VCaP (cell line): ENCODE results near the gene NHLRC4.

Experiments
- H3K27ac ChIP-seq: fragments of 450-650 bp; 2 replicates; pipeline ENCODE4 v1.5.1; 2017
- CTCF ChIP-seq: fragments of 450-650 bp; conservative IDR thresholded peaks from 2 replicates; pipeline ENCODE4 v1.5.1; 2017; ENCODE audit warnings: mild to moderate bottlenecking, moderate library complexity

The NHLRC4 gene

GRCh38 chr16:551210-551609, 15.6 kb upstream of the NHLRC4 start:
- TF ChIP-seq CTCF: no peak

GRCh38 chr16:552171-552570, 14.6 kb upstream of the NHLRC4 start:
- no peak overlapping the region for H3K27ac ChIP-seq
- TF ChIP-seq CTCF: no peak

More at GRCh38 chr16:551210-551609, 15.6 kb upstream of the NHLRC4 start:
- H3K27ac ChIP-seq: no peak overlapping the region

- no peak for TF ChIP-seq CTCF
- no peak overlapping the region for H3K27ac ChIP-seq
Observed at GRCh38 chr16:553601-554296, 13.1 kb upstream of the NHLRC4 start.

- no peak overlapping the region for H3K27ac ChIP-seq
- no peak for TF ChIP-seq CTCF
Observed at GRCh38 chr16:554297-554621, 12.5 kb upstream of the NHLRC4 start.

- no peak overlapping the region for H3K27ac ChIP-seq
- no peak for TF ChIP-seq CTCF
Observed at GRCh38 chr16:554640-555365, 12.0 kb upstream of the NHLRC4 start.

- no peak overlapping the region for H3K27ac ChIP-seq
- no peak for TF ChIP-seq CTCF
Observed at GRCh38 chr16:555528-556473, 11.0 kb upstream of the NHLRC4 start.
